ENCODE measurements around the gene UBE2V1. TPM values are rescaled to one million over a fixed set of nuclear protein-coding genes. Genes with fewer than 3 reads are reported as not detected.
"Not testable (repeated sequence)": the region's sequence is repeated elsewhere in the genome, so short reads cannot be mapped to it uniquely, and the experiment has no call there.

Gene UBE2V1
- total RNA-seq, 4 donors from 2014 or later = 58.8 to 86.7 (median 77.3) TPM

- WGBS, 2 donors = 30 to 45% methylated on average over 4 of the region's 4 CpGs
- Histone ChIP-seq H3K27ac (peak overlapping the region in 3 of 4 donors; percentile 8 to 99 (median 99)), H3K9me3 (no peaks in the 10 kb centered on the region), H3K36me3 (no peaks in the 10 kb centered on the region), H3K4me1 (peaks cover 0 to 88% (median 46%) of the 10 kb centered on the region in 4 donors), H3K4me3 (no peak overlapping the region), H3K27me3 (no peaks in the 10 kb centered on the region)
- no peak for DNase-seq (ENCODE audit: low spot score in 2 of 2)
- TF ChIP-seq EP300 (IDR thresholded peaks at IDR 0.05) (no peak), POLR2A (IDR thresholded peaks at IDR 0.05) (no peak), CTCF (IDR thresholded peaks at IDR 0.05) (no peak)
Measured at GRCh38 chr20:50110141-50111047, 2.6 kb downstream of the UBE2V1 start.

- no peaks in the 10 kb centered on the region for H3K36me3 ChIP-seq
- 57 to 59% methylated on average over 4 of the region's 4 CpGs for WGBS, 2 donors
- TF ChIP-seq POLR2A (IDR thresholded peaks at IDR 0.05) = no peak
- TF ChIP-seq EP300 (IDR thresholded peaks at IDR 0.05) = no peak
- TF ChIP-seq CTCF (IDR thresholded peaks at IDR 0.05) = no peak
- H3K4me1 ChIP-seq = peaks cover 0 to 79% (median 38%) of the 10 kb centered on the region in 4 donors
- H3K27ac ChIP-seq = peak overlapping the region in 2 of 4 donors; percentile 31 to 64
- H3K9me3 ChIP-seq = no peaks in the 10 kb centered on the region
- H3K4me3 ChIP-seq = no peak overlapping the region
- no peaks in the 10 kb centered on the region for H3K27me3 ChIP-seq
- no peak for DNase-seq (ENCODE audit: low spot score in 2 of 2)
Measured at GRCh38 chr20:50108556-50109235, 4.3 kb downstream of the UBE2V1 start.

GRCh38 chr20:50107796-50108331 is 5.1 kb downstream of the UBE2V1 start:
- Histone ChIP-seq H3K27me3 (no peaks in the 10 kb centered on the region), H3K4me1 (peaks cover 0 to 80% (median 36%) of the 10 kb centered on the region in 4 donors), H3K27ac (peak overlapping the region in 3 of 4 donors; percentile 5 to 64 (median 31)), H3K36me3 (no peaks in the 10 kb centered on the region), H3K9me3 (no peaks in the 10 kb centered on the region), H3K4me3 (no peak overlapping the region)
- 51 to 58% methylated on average over 6 of the region's 6 CpGs for WGBS, 2 donors
- no peak for DNase-seq (ENCODE audit: low spot score in 2 of 2)
- no peak for TF ChIP-seq CTCF (IDR thresholded peaks at IDR 0.05)
- no peak for TF ChIP-seq POLR2A (IDR thresholded peaks at IDR 0.05)
- TF ChIP-seq EP300 (IDR thresholded peaks at IDR 0.05) = no peak

GRCh38 chr20:50107086-50107660 is 5.8 kb downstream of the UBE2V1 start:
- 55 to 60% methylated on average over 6 of the region's 6 CpGs for WGBS, 2 donors

GRCh38 chr20:50106669-50107068 is 6.3 kb downstream of the UBE2V1 start:
- H3K36me3 ChIP-seq; H3K27me3 ChIP-seq; H3K9me3 ChIP-seq; H3K4me3 ChIP-seq; DNase-seq (ENCODE audit: low spot score in 2 of 2): not testable (repeated sequence)
- WGBS, 2 donors = 62 to 81% methylated on average over 5 of the region's 5 CpGs
- H3K4me1 ChIP-seq = peaks cover 0 to 86% (median 34%) of the 10 kb centered on the region in 4 donors
- peak overlapping the region in 1 of 4 donors; percentile 64 for H3K27ac ChIP-seq

More at GRCh38 chr20:50107086-50107660, 5.8 kb downstream of the UBE2V1 start:
- Histone ChIP-seq H3K27ac (peak overlapping the region in 2 of 4 donors; percentile 12 to 64), H3K9me3 (no peaks in the 10 kb centered on the region), H3K4me3 (no peak overlapping the region), H3K36me3 (no peaks in the 10 kb centered on the region), H3K4me1 (peaks cover 0 to 86% (median 36%) of the 10 kb centered on the region in 4 donors), H3K27me3 (no peaks in the 10 kb centered on the region)
- no peak for TF ChIP-seq EP300 (IDR thresholded peaks at IDR 0.05)
- TF ChIP-seq CTCF (IDR thresholded peaks at IDR 0.05) = no peak
- TF ChIP-seq POLR2A (IDR thresholded peaks at IDR 0.05) = no peak
- no peak for DNase-seq (ENCODE audit: low spot score in 2 of 2)

GRCh38 chr20:50103464-50104107 is 9.4 kb downstream of the UBE2V1 start:
- H3K27me3 ChIP-seq; H3K27ac ChIP-seq; H3K36me3 ChIP-seq; H3K4me3 ChIP-seq; H3K9me3 ChIP-seq; DNase-seq (ENCODE audit: low spot score in 2 of 2): not testable (repeated sequence)
- H3K4me1 ChIP-seq = peaks cover 0 to 85% (median 27%) of the 10 kb centered on the region in 4 donors
- 82 to 86% methylated on average over 15 of the region's 15 CpGs for WGBS, 2 donors

- not testable (repeated sequence) for H3K27ac ChIP-seq; H3K36me3 ChIP-seq; H3K4me3 ChIP-seq; H3K27me3 ChIP-seq; H3K9me3 ChIP-seq; DNase-seq (ENCODE audit: low spot score in 2 of 2)
- peaks cover 0 to 85% (median 20%) of the 10 kb centered on the region in 4 donors for H3K4me1 ChIP-seq
- WGBS, 2 donors = 94% methylated on average over 14 of the region's 14 CpGs
Measured at GRCh38 chr20:50102551-50102950, 10.4 kb downstream of the UBE2V1 start.
